K562 (cell line): Measurements from ENCODE around the gene TMCO1. TPM values are rescaled to one million over a fixed set of nuclear protein-coding genes. Genes with fewer than 3 reads are reported as not detected.

Experiments used
- ADNP ChIP-seq: fragments of 200-800 bp; sonication (Bioruptor generic); IDR thresholded peaks from 2 replicates; pipeline ENCODE4 v1.6.1; 2016; ENCODE audit warnings: missing genetic modification characterization, missing compliant biosample characterization
- ATF3 ChIP-seq, 2 experiments: fragments of 450-650 bp in 1 of 2; sonication (generic) in 1 of 2; formaldehyde crosslinking in 1 of 2; IDR thresholded peaks in 1 of 2; conservative IDR thresholded peaks in 1 of 2; 2 replicates each; pipeline versions ENCODE4 v1.6.1 to v1.8.1; 2016 to 2023; ENCODE audit warnings: mild to moderate bottlenecking in 2 of 2, moderate library complexity in 2 of 2, inconsistent platforms in 1 of 2, missing genetic modification reagents in 1 of 2
- E2F6 ChIP-seq, 2 experiments: IDR thresholded peaks; 2 replicates each; pipeline ENCODE4 v1.6.1; 2011; ENCODE audit warnings: borderline replicate concordance in 1 of 2, control low read depth in 1 of 2, low read depth in 1 of 2, low read length in 1 of 2, mild to moderate bottlenecking in 1 of 2, mixed read lengths in 1 of 2, moderate library complexity in 1 of 2; ENCODE audit not compliant: insufficient read depth in 1 of 2, insufficient read length in 1 of 2, poor library complexity in 1 of 2, severe bottlenecking in 1 of 2; ENCODE audit errors: extremely low read depth in 1 of 2
- KLF10 ChIP-seq: fragments of 250-450 bp; sonication (Bioruptor Pico); IDR thresholded peaks from 2 replicates; pipeline ENCODE4 v1.6.1; 2021; ENCODE audit warnings: matching md5 sums
- MAX ChIP-seq: sonication (generic); formaldehyde crosslinking; IDR thresholded peaks from 2 replicates; pipeline ENCODE4 v1.9.0; 2022; ENCODE audit warnings: mild to moderate bottlenecking, missing genetic modification reagents
- NFE2 ChIP-seq: IDR thresholded peaks from 2 replicates; pipeline ENCODE4 v1.6.1; 2014; ENCODE audit warnings: antibody characterized with exemption, low read depth
- NUFIP1 ChIP-seq: fragments of 450-650 bp; IDR thresholded peaks from 2 replicates; pipeline ENCODE4 v1.6.1; 2018; ENCODE audit not compliant: partially characterized antibody
- RBM25 ChIP-seq: fragments of 200-400 bp; formaldehyde crosslinking; IDR thresholded peaks from 2 replicates; pipeline ENCODE4 v1.6.1; 2018; ENCODE audit warnings: low read length, low read depth, moderate library complexity; ENCODE audit not compliant: severe bottlenecking
- RCOR1 ChIP-seq, 2 experiments: IDR thresholded peaks; 2 replicates each; pipeline ENCODE4 v1.6.1; 2012; ENCODE audit warnings: low read depth in 2 of 2, low read length in 2 of 2, borderline replicate concordance in 1 of 2, improper control_type of control experiment in 1 of 2
- SMARCB1 ChIP-seq: IDR thresholded peaks from 2 replicates; pipeline ENCODE4 v1.6.1; 2011; ENCODE audit warnings: improper control_type of control experiment, low read depth; ENCODE audit not compliant: insufficient read length
- TFAM ChIP-seq: fragments of 250-450 bp; sonication (Bioruptor Pico); conservative IDR thresholded peaks from 2 replicates; pipeline ENCODE4 v1.5.0; 2021; ENCODE audit warnings: mild to moderate bottlenecking, moderate library complexity
- THRA ChIP-seq: fragments of 450-650 bp; IDR thresholded peaks from 2 replicates; pipeline ENCODE4 v1.6.1; 2017; ENCODE audit warnings: mild to moderate bottlenecking, moderate library complexity
- ZBTB11 ChIP-seq, 3 experiments: fragments of 200-800 bp in 1 of 3; fragments of 250-450 bp in 1 of 3; fragments of 450-650 bp in 1 of 3; sonication (Bioruptor Pico) in 1 of 3; sonication (Bioruptor generic) in 1 of 3; formaldehyde crosslinking in 1 of 3; IDR thresholded peaks; 2 replicates each; pipeline versions ENCODE4 v1.6.1 to v1.8.0; 2016 to 2022; ENCODE audit warnings: mild to moderate bottlenecking in 2 of 3, missing genetic modification characterization in 2 of 3, missing compliant biosample characterization in 1 of 3, moderate library complexity in 1 of 3
- ZFP36 ChIP-seq: fragments of 150-350 bp; IDR thresholded peaks from 2 replicates; pipeline ENCODE4 v1.6.1; 2018; ENCODE audit warnings: low read length, low read depth; ENCODE audit not compliant: partially characterized antibody
- ZNF280B ChIP-seq: fragments of 250-450 bp; sonication (Bioruptor Pico); IDR thresholded peaks from 2 replicates; pipeline ENCODE4 v1.5.1; 2021; ENCODE audit warnings: mild to moderate bottlenecking
- polyA plus RNA-seq, 8 experiments: library from polyadenylated mRNA; depleted of rRNA in 4 of 8; stranded (reverse) in 5 of 8; unstranded in 3 of 8; fragments of >200 nt; fragmentation: Nextera tagmentation in 2 of 8; fragmentation: Illumina TruSeq in 1 of 8; extraction: Ambion mirVana in 2 of 8; extraction: Trizol in 1 of 8; gene quantifications; 2 replicates each; pipeline versions ENCODE4 v1.2.1 to v1.2.3, GENCODE V29; 2011 to 2014; ENCODE audit warnings: inconsistent platforms in 1 of 8, missing spikeins in 1 of 8
- total RNA-seq, 7 experiments: library from RNA; depleted of rRNA in 6 of 7; stranded (reverse); fragments of >200 nt in 6 of 7; fragmentation: Illumina TruSeq in 2 of 7; extraction: Trizol in 2 of 7; gene quantifications; 2 replicates each; pipeline versions ENCODE4 v1.2.1 to v1.2.3, GENCODE V29; 2011 to 2021; ENCODE audit warnings: low replicate concordance in 1 of 7

Gene TMCO1
- total and polyA plus RNA-seq, 9 of the 15 experiments (the other 6 are each of a cell fraction or from before 2014, with no cell fraction given): 69.3 to 561 (median 175) TPM

GRCh38 chr1:165697881-165698760 lies 70.5 kb downstream of the TMCO1 start, which contains the start of gene ALDH9A1 (continued):
- TF ChIP-seq E2F6 (IDR thresholded peaks at IDR 0.05; ENCODE audit: borderline replicate concordance in 1 of 2, extremely low read depth in 1 of 2, insufficient read depth in 1 of 2, insufficient read length in 1 of 2, low read depth in 1 of 2, low read length in 1 of 2, poor library complexity in 1 of 2, severe bottlenecking in 1 of 2) (peak in 1 of 2 experiments; percentile 53), ZBTB11 (CRISPR knock-in tag; IDR thresholded peaks at IDR 0.05) (peak in 1 of 3 experiments; percentile 88; a peak in 2 of 6 replicates), RBM25 (no peak), ADNP (tag) (no peak), ATF3 (IDR thresholded peaks at IDR 0.05) (no peak), ATF3 (CRISPR knock-in tag; conservative IDR thresholded peaks at IDR 0.05) (peak; percentile 56; the same call in 1 of the 2 replicates), SMARCB1 (no peak), NUFIP1 (no peak), ZNF280B (CRISPR knock-in tag) (no peak), RCOR1 (IDR thresholded peaks at IDR 0.05; ENCODE audit: borderline replicate concordance in 1 of 2, low read depth in 2 of 2, low read length in 2 of 2) (peak in 1 of 2 experiments; percentile 35; a peak in 2 of 4 replicates), ZFP36 (no peak), THRA (no peak), KLF10 (CRISPR knock-in tag) (no peak), NFE2 (no peak), MAX (no peak; the same call in 1 of the 2 replicates), TFAM (CRISPR knock-in tag) (no peak)
